Posterior cingulate gyrus (tissue), 11 donors: ENCODE measurements around the gene SETD6.
"Not testable (repeated sequence)": the region's sequence is repeated elsewhere in the genome, so short reads cannot be mapped to it uniquely, and the experiment has no call there.

ENCODE experiments used
- DNase-seq, 10 donors: peaks; one replicate each; pipeline versions ENCODE4 v3.0.0 to v3.0.0-alpha.2; 2020 to 2021; ENCODE audit warnings: mixed read lengths in 3 of 10
- intact Hi-C: fragments of 100-400 bp; cut with DNase I; formaldehyde crosslinking; loops from one replicate; pipeline ENCODE4 v1.15.1; 2023

SETD6 gene

GRCh38 chr16:58515125-58515870 is at the start of gene SETD6:
SETD6 (plus strand) TSS chr16:58515517; CDS start chr16:58515538, 21 bp downstream.
- peak; percentile 87 to 98 (median 92) for DNase-seq
- intact Hi-C loops, result loop anchor here (1.0 to 10.0 kb wide), 2 partner anchors 114 to 150 kb away; partner anchors contain the start of gene CNOT1

GRCh38 chr16:58465817-58466216 is 49.5 kb upstream of the SETD6 start:
- intact Hi-C loops, result no loop called here
- DNase-seq, result no peak

- DNase-seq, result no peak
- intact Hi-C loops, result no loop called here
Measured at GRCh38 chr16:58466396-58466795, 48.9 kb upstream of the SETD6 start.

GRCh38 chr16:58467905-58468304 is 47.4 kb upstream of the SETD6 start:
- DNase-seq, result no peak
- intact Hi-C loops, result no loop called here

GRCh38 chr16:58471209-58471975 is 43.9 kb upstream of the SETD6 start:
- peak in 1 of 10 donors; percentile 31 for DNase-seq

GRCh38 chr16:58472266-58472665 is 43.1 kb upstream of the SETD6 start:
- no peak for DNase-seq
- intact Hi-C loops, result no loop called here

More at GRCh38 chr16:58471209-58471975, 43.9 kb upstream of the SETD6 start:
- intact Hi-C loops, result no loop called here

GRCh38 chr16:58472827-58473226 is 42.5 kb upstream of the SETD6 start:
- no peak for DNase-seq
- intact Hi-C loops, result no loop called here

GRCh38 chr16:58474296-58474695 is 41.0 kb upstream of the SETD6 start:
- DNase-seq, result peak in 1 of 10 donors; percentile 67
- intact Hi-C loops, result no loop called here

- no peak for DNase-seq
- intact Hi-C loops, result no loop called here
Measured at GRCh38 chr16:58475091-58475619, 40.2 kb upstream of the SETD6 start.

- no peak for DNase-seq
- intact Hi-C loops, result no loop called here
Measured at GRCh38 chr16:58476791-58477190, 38.5 kb upstream of the SETD6 start.

GRCh38 chr16:58478427-58478826 is 36.9 kb upstream of the SETD6 start:
- intact Hi-C loops, result no loop called here
- DNase-seq, result no peak

- peak in 2 of 10 donors; percentile 27 to 62 for DNase-seq
- intact Hi-C loops, result loop anchor here (10.0 kb wide), 1 partner anchor 457 kb away; the partner anchor contains the start of gene MMP15
Measured at GRCh38 chr16:58481226-58481869, 34.0 kb upstream of the SETD6 start.

GRCh38 chr16:58481931-58482330 is 33.4 kb upstream of the SETD6 start:
- intact Hi-C loops, result loop anchor here (10.0 kb wide), 1 partner anchor 457 kb away; the partner anchor contains the start of gene MMP15
- DNase-seq, result peak in 1 of 10 donors; percentile 25

GRCh38 chr16:58485184-58485887 is 30.0 kb upstream of the SETD6 start:
- intact Hi-C loops, result loop anchor here (10.0 kb wide), 1 partner anchor 461 kb away; the partner anchor contains the start of gene MMP15
- peak in 3 of 10 donors; percentile 60 to 85 (median 81) for DNase-seq

GRCh38 chr16:58487566-58488351 is 27.6 kb upstream of the SETD6 start:
- intact Hi-C loops, result loop anchor here (2.0 to 10.0 kb wide), 2 partner anchors 151 to 463 kb away; partner anchors contain the start of gene MMP15

GRCh38 chr16:58488531-58488930 is 26.8 kb upstream of the SETD6 start:
- DNase-seq, result peak in 2 of 10 donors; percentile 60 to 62
- intact Hi-C loops, result loop anchor here (10.0 kb wide), 1 partner anchor 464 kb away; the partner anchor contains the start of gene MMP15

More at GRCh38 chr16:58487566-58488351, 27.6 kb upstream of the SETD6 start:
- DNase-seq, result peak; percentile 76 to 98 (median 86)

GRCh38 chr16:58490065-58490464 is 25.3 kb upstream of the SETD6 start:
- intact Hi-C loops, result no loop called here

GRCh38 chr16:58490539-58490938 is 24.8 kb upstream of the SETD6 start:
- intact Hi-C loops, result not testable (repeated sequence)
- DNase-seq, result peak in 2 of 10 donors; percentile 31 to 73

More at GRCh38 chr16:58490065-58490464, 25.3 kb upstream of the SETD6 start:
- DNase-seq, result peak in 2 of 10 donors; percentile 34 to 53

- DNase-seq, result peak in 3 of 10 donors; percentile 38 to 88 (median 83)
- intact Hi-C loops, result no loop called here
Measured at GRCh38 chr16:58492066-58492465, 23.3 kb upstream of the SETD6 start.
